H1 (cell line): Measurements from ENCODE around the gene PMEPA1. TPM values are rescaled to one million over a fixed set of nuclear protein-coding genes. Genes with fewer than 3 reads are reported as not detected.

ENCODE experiments used
- BCL11A ChIP-seq, 2 experiments: IDR thresholded peaks; one replicate each; pipeline ENCODE4 v1.6.1; 2011; ENCODE audit warnings: low read depth in 2 of 2, low read length in 2 of 2, mild to moderate bottlenecking in 2 of 2
- CHD1 ChIP-seq: IDR thresholded peaks from 2 replicates; pipeline ENCODE4 v1.6.1; 2012; ENCODE audit warnings: low read depth, low read length, improper control_type of control experiment
- GABPA ChIP-seq: IDR thresholded peaks from 2 replicates; pipeline ENCODE4 v1.6.1; 2011; ENCODE audit warnings: mild to moderate bottlenecking, low read length, moderate library complexity, borderline replicate concordance; ENCODE audit not compliant: insufficient read depth
- MAFK ChIP-seq: IDR thresholded peaks from 2 replicates; pipeline ENCODE4 v1.6.1; 2012; ENCODE audit warnings: low read depth, mild to moderate bottlenecking, improper control_type of control experiment, low read length
- TAF7 ChIP-seq: optimal IDR thresholded peaks from 2 replicates; pipeline ENCODE3; 2011; ENCODE audit warnings: low read depth, mild to moderate bottlenecking, inconsistent platforms, low read length, moderate library complexity, borderline replicate concordance
- TBP ChIP-seq: IDR thresholded peaks from 2 replicates; pipeline ENCODE4 v1.6.1; 2011; ENCODE audit warnings: low read depth, low read length, improper control_type of control experiment
- polyA plus RNA-seq, 7 experiments: library from polyadenylated mRNA; depleted of rRNA in 3 of 7; stranded (reverse) in 5 of 7; unstranded in 2 of 7; fragments of >200 nt in 5 of 7; fragments of 200-250 nt in 2 of 7; gene quantifications; 1 replicate in 5 of 7; 2 replicates in 1 of 7; 4 replicates in 1 of 7; pipeline versions ENCODE4 v1.2.1 to v1.2.3, GENCODE V29; 2011 to 2013; ENCODE audit warnings: missing spikeins in 2 of 7, mixed read lengths in 2 of 7
- total RNA-seq: library from RNA; stranded (reverse); fragmentation: NEBNext Ultra II Directional; extraction: Animal tissue kit (Norgen Biotek cat#: 25700); gene quantifications from 2 replicates; pipeline ENCODE4 v1.2.1, GENCODE V29; 2021
- TF ChIP-seq, protein P1 (sequence below): fragments of 300-600 bp; sonication (generic); IDR thresholded peaks from 2 replicates; pipeline ENCODE4 v1.7.1; 2012; ENCODE audit warnings: low read length, moderate library complexity, mild to moderate bottlenecking, inconsistent platforms; ENCODE audit not compliant: insufficient replicate concordance
- TF ChIP-seq, protein P2 (sequence below): IDR thresholded peaks from 2 replicates; pipeline ENCODE4 v1.6.1; 2011; ENCODE audit warnings: low read length, improper control_type of control experiment

Gene PMEPA1
- total and polyA plus RNA-seq, 2 of the 8 experiments (the other 6 are each of a cell fraction or from before 2014, with no cell fraction given), result 12.7 to 20.5 TPM

DNA sequence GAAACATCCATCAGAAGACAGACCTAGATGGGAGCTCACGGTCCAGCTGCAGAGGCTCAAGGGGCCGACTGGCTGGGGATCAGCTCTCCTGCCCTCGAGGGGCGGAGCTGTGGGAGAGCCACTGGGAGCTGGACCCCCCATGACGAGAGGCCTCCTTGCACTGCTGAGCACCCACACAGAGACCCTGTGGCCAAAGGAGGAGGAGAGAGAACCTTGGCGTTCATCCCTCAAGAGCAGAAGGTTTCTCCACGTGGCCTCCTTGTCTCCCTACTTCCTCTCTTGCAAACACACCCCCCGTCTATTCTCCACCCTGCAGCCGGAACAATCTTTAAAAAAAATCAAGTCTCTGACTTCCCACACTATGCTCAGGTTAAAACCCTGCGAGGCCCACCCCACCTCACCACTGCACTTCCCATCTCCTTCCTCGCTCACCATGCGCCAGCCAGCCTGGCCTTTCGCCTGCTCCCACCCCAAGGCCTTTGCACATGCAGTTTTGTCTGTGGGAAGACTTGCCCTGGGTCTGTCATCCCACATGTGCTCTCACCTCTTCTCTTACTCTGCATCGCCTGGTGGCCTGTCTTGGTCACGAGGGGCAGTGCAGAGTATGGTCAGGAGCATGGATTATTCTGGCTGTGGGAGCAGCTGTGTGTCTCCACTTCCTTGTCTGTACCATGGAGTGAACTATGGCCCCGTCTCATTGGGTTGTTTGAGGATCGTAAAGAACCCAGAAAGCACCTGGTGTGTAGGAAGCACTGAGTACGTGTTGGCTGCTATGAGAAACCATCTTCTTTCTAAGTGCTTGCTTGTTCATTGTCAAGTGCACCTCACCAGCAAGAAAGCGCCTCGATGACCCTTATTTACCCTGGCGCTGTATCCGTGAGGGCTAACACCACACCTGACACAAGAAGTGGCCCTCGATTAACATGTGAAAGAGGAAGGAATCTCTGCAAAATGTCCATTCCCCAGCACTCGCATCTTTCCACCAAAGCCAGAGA lies 32.9 kb downstream of the PMEPA1 start (continued):
- TF ChIP-seq, protein P1, sequence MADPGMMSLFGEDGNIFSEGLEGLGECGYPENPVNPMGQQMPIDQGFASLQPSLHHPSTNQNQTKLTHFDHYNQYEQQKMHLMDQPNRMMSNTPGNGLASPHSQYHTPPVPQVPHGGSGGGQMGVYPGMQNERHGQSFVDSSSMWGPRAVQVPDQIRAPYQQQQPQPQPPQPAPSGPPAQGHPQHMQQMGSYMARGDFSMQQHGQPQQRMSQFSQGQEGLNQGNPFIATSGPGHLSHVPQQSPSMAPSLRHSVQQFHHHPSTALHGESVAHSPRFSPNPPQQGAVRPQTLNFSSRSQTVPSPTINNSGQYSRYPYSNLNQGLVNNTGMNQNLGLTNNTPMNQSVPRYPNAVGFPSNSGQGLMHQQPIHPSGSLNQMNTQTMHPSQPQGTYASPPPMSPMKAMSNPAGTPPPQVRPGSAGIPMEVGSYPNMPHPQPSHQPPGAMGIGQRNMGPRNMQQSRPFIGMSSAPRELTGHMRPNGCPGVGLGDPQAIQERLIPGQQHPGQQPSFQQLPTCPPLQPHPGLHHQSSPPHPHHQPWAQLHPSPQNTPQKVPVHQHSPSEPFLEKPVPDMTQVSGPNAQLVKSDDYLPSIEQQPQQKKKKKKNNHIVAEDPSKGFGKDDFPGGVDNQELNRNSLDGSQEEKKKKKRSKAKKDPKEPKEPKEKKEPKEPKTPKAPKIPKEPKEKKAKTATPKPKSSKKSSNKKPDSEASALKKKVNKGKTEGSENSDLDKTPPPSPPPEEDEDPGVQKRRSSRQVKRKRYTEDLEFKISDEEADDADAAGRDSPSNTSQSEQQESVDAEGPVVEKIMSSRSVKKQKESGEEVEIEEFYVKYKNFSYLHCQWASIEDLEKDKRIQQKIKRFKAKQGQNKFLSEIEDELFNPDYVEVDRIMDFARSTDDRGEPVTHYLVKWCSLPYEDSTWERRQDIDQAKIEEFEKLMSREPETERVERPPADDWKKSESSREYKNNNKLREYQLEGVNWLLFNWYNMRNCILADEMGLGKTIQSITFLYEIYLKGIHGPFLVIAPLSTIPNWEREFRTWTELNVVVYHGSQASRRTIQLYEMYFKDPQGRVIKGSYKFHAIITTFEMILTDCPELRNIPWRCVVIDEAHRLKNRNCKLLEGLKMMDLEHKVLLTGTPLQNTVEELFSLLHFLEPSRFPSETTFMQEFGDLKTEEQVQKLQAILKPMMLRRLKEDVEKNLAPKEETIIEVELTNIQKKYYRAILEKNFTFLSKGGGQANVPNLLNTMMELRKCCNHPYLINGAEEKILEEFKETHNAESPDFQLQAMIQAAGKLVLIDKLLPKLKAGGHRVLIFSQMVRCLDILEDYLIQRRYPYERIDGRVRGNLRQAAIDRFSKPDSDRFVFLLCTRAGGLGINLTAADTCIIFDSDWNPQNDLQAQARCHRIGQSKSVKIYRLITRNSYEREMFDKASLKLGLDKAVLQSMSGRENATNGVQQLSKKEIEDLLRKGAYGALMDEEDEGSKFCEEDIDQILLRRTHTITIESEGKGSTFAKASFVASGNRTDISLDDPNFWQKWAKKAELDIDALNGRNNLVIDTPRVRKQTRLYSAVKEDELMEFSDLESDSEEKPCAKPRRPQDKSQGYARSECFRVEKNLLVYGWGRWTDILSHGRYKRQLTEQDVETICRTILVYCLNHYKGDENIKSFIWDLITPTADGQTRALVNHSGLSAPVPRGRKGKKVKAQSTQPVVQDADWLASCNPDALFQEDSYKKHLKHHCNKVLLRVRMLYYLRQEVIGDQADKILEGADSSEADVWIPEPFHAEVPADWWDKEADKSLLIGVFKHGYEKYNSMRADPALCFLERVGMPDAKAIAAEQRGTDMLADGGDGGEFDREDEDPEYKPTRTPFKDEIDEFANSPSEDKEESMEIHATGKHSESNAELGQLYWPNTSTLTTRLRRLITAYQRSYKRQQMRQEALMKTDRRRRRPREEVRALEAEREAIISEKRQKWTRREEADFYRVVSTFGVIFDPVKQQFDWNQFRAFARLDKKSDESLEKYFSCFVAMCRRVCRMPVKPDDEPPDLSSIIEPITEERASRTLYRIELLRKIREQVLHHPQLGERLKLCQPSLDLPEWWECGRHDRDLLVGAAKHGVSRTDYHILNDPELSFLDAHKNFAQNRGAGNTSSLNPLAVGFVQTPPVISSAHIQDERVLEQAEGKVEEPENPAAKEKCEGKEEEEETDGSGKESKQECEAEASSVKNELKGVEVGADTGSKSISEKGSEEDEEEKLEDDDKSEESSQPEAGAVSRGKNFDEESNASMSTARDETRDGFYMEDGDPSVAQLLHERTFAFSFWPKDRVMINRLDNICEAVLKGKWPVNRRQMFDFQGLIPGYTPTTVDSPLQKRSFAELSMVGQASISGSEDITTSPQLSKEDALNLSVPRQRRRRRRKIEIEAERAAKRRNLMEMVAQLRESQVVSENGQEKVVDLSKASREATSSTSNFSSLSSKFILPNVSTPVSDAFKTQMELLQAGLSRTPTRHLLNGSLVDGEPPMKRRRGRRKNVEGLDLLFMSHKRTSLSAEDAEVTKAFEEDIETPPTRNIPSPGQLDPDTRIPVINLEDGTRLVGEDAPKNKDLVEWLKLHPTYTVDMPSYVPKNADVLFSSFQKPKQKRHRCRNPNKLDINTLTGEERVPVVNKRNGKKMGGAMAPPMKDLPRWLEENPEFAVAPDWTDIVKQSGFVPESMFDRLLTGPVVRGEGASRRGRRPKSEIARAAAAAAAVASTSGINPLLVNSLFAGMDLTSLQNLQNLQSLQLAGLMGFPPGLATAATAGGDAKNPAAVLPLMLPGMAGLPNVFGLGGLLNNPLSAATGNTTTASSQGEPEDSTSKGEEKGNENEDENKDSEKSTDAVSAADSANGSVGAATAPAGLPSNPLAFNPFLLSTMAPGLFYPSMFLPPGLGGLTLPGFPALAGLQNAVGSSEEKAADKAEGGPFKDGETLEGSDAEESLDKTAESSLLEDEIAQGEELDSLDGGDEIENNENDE, result no peak
- TF ChIP-seq GABPA (no peak), CHD1 (no peak), TBP (no peak), TAF7 (no peak), BCL11A (IDR thresholded peaks at IDR 0.05; ENCODE audit: low read depth in 2 of 2, low read length in 2 of 2) (no peak), MAFK (no peak)
- TF ChIP-seq, protein P2, sequence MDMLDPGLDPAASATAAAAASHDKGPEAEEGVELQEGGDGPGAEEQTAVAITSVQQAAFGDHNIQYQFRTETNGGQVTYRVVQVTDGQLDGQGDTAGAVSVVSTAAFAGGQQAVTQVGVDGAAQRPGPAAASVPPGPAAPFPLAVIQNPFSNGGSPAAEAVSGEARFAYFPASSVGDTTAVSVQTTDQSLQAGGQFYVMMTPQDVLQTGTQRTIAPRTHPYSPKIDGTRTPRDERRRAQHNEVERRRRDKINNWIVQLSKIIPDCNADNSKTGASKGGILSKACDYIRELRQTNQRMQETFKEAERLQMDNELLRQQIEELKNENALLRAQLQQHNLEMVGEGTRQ, result no peak
